ENCODE measurements around the gene TMPRSS6. TPM values are rescaled to one million over a fixed set of nuclear protein-coding genes. Genes with fewer than 3 reads are reported as not detected.

Gene TMPRSS6
- total and polyA plus RNA-seq, 2 of the 8 experiments (the other 6 are each of a cell fraction or from before 2014, with no cell fraction given), result 0.02 TPM; not detected in 1

DNA sequence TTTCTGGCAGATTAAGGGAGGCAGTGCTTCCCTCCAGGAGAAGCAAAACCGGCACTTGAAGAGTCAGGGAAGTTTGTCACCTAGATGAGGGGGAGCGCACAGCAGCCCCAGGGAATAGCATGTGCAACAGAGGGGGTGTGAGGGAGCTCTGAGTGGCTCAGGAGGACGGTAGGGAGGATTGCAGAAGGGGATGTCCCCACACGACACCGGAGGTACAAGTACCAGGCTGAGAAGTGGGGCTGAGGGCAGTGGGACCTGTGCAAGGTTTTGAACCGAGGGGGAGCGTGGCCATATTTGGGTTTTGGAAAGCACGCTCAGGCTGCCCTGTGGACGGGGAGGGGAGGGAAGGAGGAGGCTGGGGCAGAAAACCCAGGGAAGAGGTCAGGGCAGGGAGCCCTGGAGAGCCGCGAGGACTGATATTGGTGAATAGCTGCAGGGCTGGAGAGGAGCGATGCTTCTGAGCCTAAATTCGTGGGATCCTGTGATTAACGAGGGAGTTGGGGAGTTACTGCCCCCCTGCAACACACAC is 17.9 kb upstream of the TMPRSS6 start (continued):
- TF ChIP-seq CBX8 (IDR thresholded peaks at IDR 0.05; ENCODE audit: borderline replicate concordance, low read depth, low read length), result no peak
- no peak for TF ChIP-seq ASH2L (IDR thresholded peaks at IDR 0.05; ENCODE audit: low read length)
- TF ChIP-seq BACH1 (IDR thresholded peaks at IDR 0.05; ENCODE audit: low read length), result no peak
